MM.1S (cell line): Measurements from ENCODE around the gene PTPRN2.

Experiments
- EZH2 ChIP-seq: fragments of 300-600 bp; sonication (generic); optimal IDR thresholded peaks from 2 replicates; pipeline ENCODE3; 2017; ENCODE audit warnings: low read depth, mild to moderate bottlenecking, antibody characterized with exemption, low read length, mixed read lengths
- EZH2phosphoT487 ChIP-seq: fragments of 300-600 bp; sonication (generic); IDR thresholded peaks from 2 replicates; pipeline ENCODE4 v1.6.1; 2018; ENCODE audit warnings: antibody characterized with exemption, low read length
- TF ChIP-seq, protein P1 (sequence below): fragments of 300-600 bp; sonication (generic); IDR thresholded peaks from 2 replicates; pipeline ENCODE4 v1.5.1; 2016; ENCODE audit warnings: antibody characterized with exemption, low read length, mixed read lengths

DNA sequence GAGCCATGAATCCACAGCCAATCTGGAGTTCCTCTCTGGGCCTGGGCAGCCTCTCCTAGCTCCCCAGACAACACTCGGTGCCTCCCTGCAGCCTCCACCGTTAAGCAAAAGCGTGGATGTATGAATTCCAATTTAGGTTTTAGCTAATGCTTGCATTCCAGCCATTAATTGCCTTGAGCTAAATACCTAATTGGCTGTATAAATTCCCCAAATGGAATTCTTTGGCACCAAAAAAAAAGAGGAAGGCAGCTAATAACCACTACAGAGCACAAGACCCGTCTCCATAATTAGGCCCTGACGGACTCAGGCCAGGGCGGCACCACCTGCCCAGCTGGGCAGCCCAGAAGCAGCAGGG, 140.5 kb downstream of the PTPRN2 start:
- TF ChIP-seq, protein P1, sequence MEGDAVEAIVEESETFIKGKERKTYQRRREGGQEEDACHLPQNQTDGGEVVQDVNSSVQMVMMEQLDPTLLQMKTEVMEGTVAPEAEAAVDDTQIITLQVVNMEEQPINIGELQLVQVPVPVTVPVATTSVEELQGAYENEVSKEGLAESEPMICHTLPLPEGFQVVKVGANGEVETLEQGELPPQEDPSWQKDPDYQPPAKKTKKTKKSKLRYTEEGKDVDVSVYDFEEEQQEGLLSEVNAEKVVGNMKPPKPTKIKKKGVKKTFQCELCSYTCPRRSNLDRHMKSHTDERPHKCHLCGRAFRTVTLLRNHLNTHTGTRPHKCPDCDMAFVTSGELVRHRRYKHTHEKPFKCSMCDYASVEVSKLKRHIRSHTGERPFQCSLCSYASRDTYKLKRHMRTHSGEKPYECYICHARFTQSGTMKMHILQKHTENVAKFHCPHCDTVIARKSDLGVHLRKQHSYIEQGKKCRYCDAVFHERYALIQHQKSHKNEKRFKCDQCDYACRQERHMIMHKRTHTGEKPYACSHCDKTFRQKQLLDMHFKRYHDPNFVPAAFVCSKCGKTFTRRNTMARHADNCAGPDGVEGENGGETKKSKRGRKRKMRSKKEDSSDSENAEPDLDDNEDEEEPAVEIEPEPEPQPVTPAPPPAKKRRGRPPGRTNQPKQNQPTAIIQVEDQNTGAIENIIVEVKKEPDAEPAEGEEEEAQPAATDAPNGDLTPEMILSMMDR, result no peak
- TF ChIP-seq EZH2phosphoT487 (no peak), EZH2 (no peak)
